ENCODE measurements around the gene TMEM255B. TPM values are rescaled to one million over a fixed set of nuclear protein-coding genes. Genes with fewer than 3 reads are reported as not detected.
"Not testable (repeated sequence)": the region's sequence is repeated elsewhere in the genome, so short reads cannot be mapped to it uniquely, and the experiment has no call there.

Gene TMEM255B
- polyA plus RNA-seq, 2 donors = 3.1 to 6.8 TPM

- WGBS, 2 donors = 85 to 90% methylated on average over 4 to 5 of the region's 5 CpGs
- Histone ChIP-seq H3K36me3 (ENCODE audit: control insufficient read depth in 2 of 2, insufficient read depth in 2 of 2, low read length in 1 of 2) (peaks cover 0 to 5% of the 10 kb centered on the region in 2 donors), H3K4me3 (ENCODE audit: low read depth in 1 of 2, low read length in 2 of 2) (no peak overlapping the region)
Observed at GRCh38 chr13:113784645-113785024, 25.6 kb downstream of the TMEM255B start.

GRCh38 chr13:113785051-113786010 is 26.3 kb downstream of the TMEM255B start:
- Histone ChIP-seq H3K27ac (ENCODE audit: low read depth in 2 of 2, low read length in 1 of 2) (no peak overlapping the region), H3K9me3 (ENCODE audit: control insufficient read depth in 2 of 2, insufficient read depth in 1 of 2, low read depth in 1 of 2, low read length in 1 of 2) (no peaks in the 10 kb centered on the region), H3K4me3 (ENCODE audit: low read depth in 1 of 2, low read length in 2 of 2) (no peak overlapping the region), H3K27me3 (ENCODE audit: control insufficient read depth in 1 of 2, insufficient read depth in 2 of 2, low read length in 2 of 2) (no peaks in the 10 kb centered on the region), H3K36me3 (ENCODE audit: control insufficient read depth in 2 of 2, insufficient read depth in 2 of 2, low read length in 1 of 2) (peaks cover 0 to 5% of the 10 kb centered on the region in 2 donors), H3K4me1 (ENCODE audit: control insufficient read depth in 2 of 2, insufficient read depth in 2 of 2, low read length in 1 of 2) (peaks cover 0 to 2% of the 10 kb centered on the region in 2 donors)
- 77 to 79% methylated on average over 19 of the region's 19 CpGs for WGBS, 2 donors

More at GRCh38 chr13:113784645-113785024, 25.6 kb downstream of the TMEM255B start:
- H3K27ac ChIP-seq (ENCODE audit: low read depth in 2 of 2, low read length in 1 of 2) = no peak overlapping the region
- H3K4me1 ChIP-seq (ENCODE audit: control insufficient read depth in 2 of 2, insufficient read depth in 2 of 2, low read length in 1 of 2) = peaks cover 0 to 2% of the 10 kb centered on the region in 2 donors
- H3K27me3 ChIP-seq (ENCODE audit: control insufficient read depth in 1 of 2, insufficient read depth in 2 of 2, low read length in 2 of 2) = no peaks in the 10 kb centered on the region
- no peaks in the 10 kb centered on the region for H3K9me3 ChIP-seq (ENCODE audit: control insufficient read depth in 2 of 2, insufficient read depth in 1 of 2, low read depth in 1 of 2, low read length in 1 of 2)

- H3K4me1 ChIP-seq (ENCODE audit: control insufficient read depth in 2 of 2, insufficient read depth in 2 of 2, low read length in 1 of 2) = peaks cover 0 to 2% of the 10 kb centered on the region in 2 donors
- H3K27me3 ChIP-seq (ENCODE audit: control insufficient read depth in 1 of 2, insufficient read depth in 2 of 2, low read length in 2 of 2) = no peaks in the 10 kb centered on the region
- 75 to 84% methylated on average over 17 of the region's 17 CpGs for WGBS, 2 donors
- no peaks in the 10 kb centered on the region for H3K9me3 ChIP-seq (ENCODE audit: control insufficient read depth in 2 of 2, insufficient read depth in 1 of 2, low read depth in 1 of 2, low read length in 1 of 2)
- H3K27ac ChIP-seq (ENCODE audit: low read depth in 2 of 2, low read length in 1 of 2) = no peak overlapping the region
- H3K36me3 ChIP-seq (ENCODE audit: control insufficient read depth in 2 of 2, insufficient read depth in 2 of 2, low read length in 1 of 2) = peaks cover 0 to 5% of the 10 kb centered on the region in 2 donors
- no peak overlapping the region for H3K4me3 ChIP-seq (ENCODE audit: low read depth in 1 of 2, low read length in 2 of 2)
Observed at GRCh38 chr13:113786262-113786841, 27.3 kb downstream of the TMEM255B start.

DNA sequence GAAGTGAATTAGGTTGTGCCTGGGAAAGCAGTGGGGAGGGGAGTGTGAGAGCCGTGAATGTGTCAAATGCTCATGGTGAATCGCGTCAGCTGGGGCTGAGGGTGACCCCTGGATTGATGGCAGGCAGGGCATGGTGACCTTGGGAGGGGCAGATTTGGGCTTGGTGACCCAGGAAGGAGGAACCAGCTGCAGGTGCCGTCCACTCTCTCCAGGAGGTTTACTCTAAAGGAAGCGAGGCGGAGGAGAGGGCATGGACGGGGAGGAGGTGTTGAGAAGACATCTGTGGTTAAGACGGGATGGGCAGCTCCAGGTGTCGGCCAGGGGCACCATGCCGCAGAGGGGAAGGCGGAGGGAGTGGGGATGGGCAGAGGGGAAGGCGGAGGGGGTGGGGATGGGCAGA is 28.7 kb downstream of the TMEM255B start:
- WGBS, 2 donors = 67 to 81% methylated on average over 11 to 12 of the region's 12 CpGs
- Histone ChIP-seq H3K4me1 (ENCODE audit: control insufficient read depth in 2 of 2, insufficient read depth in 2 of 2, low read length in 1 of 2) (peaks cover 0 to 2% of the 10 kb centered on the region in 2 donors), H3K4me3 (ENCODE audit: low read depth in 1 of 2, low read length in 2 of 2) (no peak overlapping the region), H3K9me3 (ENCODE audit: control insufficient read depth in 2 of 2, insufficient read depth in 1 of 2, low read depth in 1 of 2, low read length in 1 of 2) (no peaks in the 10 kb centered on the region), H3K27ac (ENCODE audit: low read depth in 2 of 2, low read length in 1 of 2) (no peak overlapping the region), H3K27me3 (ENCODE audit: control insufficient read depth in 1 of 2, insufficient read depth in 2 of 2, low read length in 2 of 2) (no peaks in the 10 kb centered on the region), H3K36me3 (ENCODE audit: control insufficient read depth in 2 of 2, insufficient read depth in 2 of 2, low read length in 1 of 2) (peaks cover 0 to 5% of the 10 kb centered on the region in 2 donors)

DNA sequence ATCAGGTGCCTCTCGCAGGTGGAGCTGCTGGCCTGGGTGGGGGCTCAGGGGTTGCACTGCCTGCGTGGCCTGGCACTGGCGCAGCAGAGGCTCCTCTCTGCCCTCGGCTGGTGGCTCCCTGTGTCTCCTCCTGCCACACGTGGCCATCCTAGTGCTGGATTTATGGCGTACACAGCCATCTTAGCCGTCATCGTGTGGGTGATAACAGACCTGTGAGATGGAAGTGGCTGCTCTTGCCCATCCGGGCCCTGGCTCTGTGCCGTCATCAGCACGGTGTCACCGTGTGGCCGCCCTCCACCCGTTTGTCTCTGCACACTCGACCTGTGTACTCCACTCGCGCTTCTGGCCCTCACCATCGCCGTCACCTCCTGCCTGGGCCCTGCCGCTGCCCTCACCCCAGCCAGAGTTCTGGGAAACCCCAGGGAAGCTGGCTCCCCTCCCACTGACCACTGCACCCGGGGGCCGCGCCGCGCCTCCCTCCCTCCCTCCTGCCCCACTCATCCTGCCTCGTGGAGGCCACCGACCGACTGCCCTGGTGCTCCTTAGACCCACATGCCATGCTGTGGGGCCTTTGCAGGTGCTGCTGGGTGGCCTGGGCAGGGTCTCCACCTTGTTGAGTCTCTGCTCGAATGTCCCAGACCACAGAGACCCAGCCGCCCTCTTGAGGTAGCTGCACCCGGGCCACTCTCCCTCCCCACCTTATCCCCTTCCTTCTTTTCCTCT is 29.5 kb downstream of the TMEM255B start:
- Histone ChIP-seq H3K9me3 (ENCODE audit: control insufficient read depth in 2 of 2, insufficient read depth in 1 of 2, low read depth in 1 of 2, low read length in 1 of 2) (no peaks in the 10 kb centered on the region), H3K27ac (ENCODE audit: low read depth in 2 of 2, low read length in 1 of 2) (no peak overlapping the region), H3K4me1 (ENCODE audit: control insufficient read depth in 2 of 2, insufficient read depth in 2 of 2, low read length in 1 of 2) (no peaks in the 10 kb centered on the region), H3K27me3 (ENCODE audit: control insufficient read depth in 1 of 2, insufficient read depth in 2 of 2, low read length in 2 of 2) (no peaks in the 10 kb centered on the region), H3K36me3 (ENCODE audit: control insufficient read depth in 2 of 2, insufficient read depth in 2 of 2, low read length in 1 of 2) (peaks cover 0 to 5% of the 10 kb centered on the region in 2 donors), H3K4me3 (ENCODE audit: low read depth in 1 of 2, low read length in 2 of 2) (no peak overlapping the region)
- 85 to 88% methylated on average over 30 to 31 of the region's 31 CpGs for WGBS, 2 donors

- no peak overlapping the region for H3K4me3 ChIP-seq (ENCODE audit: low read depth in 1 of 2, low read length in 2 of 2)
- no peaks in the 10 kb centered on the region for H3K4me1 ChIP-seq (ENCODE audit: control insufficient read depth in 2 of 2, insufficient read depth in 2 of 2, low read length in 1 of 2)
- H3K27ac ChIP-seq (ENCODE audit: low read depth in 2 of 2, low read length in 1 of 2) = no peak overlapping the region
- no peaks in the 10 kb centered on the region for H3K9me3 ChIP-seq (ENCODE audit: control insufficient read depth in 2 of 2, insufficient read depth in 1 of 2, low read depth in 1 of 2, low read length in 1 of 2)
- H3K27me3 ChIP-seq (ENCODE audit: control insufficient read depth in 1 of 2, insufficient read depth in 2 of 2, low read length in 2 of 2) = no peaks in the 10 kb centered on the region
- WGBS, 2 donors = 72 to 75% methylated on average over 6 of the region's 6 CpGs
- H3K36me3 ChIP-seq (ENCODE audit: control insufficient read depth in 2 of 2, insufficient read depth in 2 of 2, low read length in 1 of 2) = peaks cover 0 to 8% of the 10 kb centered on the region in 2 donors
Observed at GRCh38 chr13:113789167-113789566, 30.1 kb downstream of the TMEM255B start.

DNA sequence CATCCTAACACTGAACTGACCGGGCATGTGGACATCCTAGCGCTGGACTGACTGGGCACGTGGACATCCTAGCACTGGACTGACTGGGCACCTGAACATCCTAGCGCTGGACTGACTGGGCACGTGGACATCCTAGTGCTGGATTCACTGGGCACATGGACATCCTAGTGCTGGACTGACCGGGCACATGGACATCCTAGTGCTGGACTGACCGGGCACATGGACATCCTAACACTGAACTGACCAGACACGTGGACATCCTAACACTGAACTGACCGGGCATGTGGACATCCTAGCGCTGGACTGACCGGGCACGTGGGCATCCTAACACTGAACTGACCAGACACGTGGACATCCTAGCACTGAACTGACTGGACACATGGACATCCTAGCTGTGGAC is 30.9 kb downstream of the TMEM255B start:
- H3K4me3 ChIP-seq (ENCODE audit: low read depth in 1 of 2, low read length in 2 of 2); H3K9me3 ChIP-seq (ENCODE audit: control insufficient read depth in 2 of 2, insufficient read depth in 1 of 2, low read depth in 1 of 2, low read length in 1 of 2); H3K36me3 ChIP-seq (ENCODE audit: control insufficient read depth in 2 of 2, insufficient read depth in 2 of 2, low read length in 1 of 2); H3K27me3 ChIP-seq (ENCODE audit: control insufficient read depth in 1 of 2, insufficient read depth in 2 of 2, low read length in 2 of 2); H3K27ac ChIP-seq (ENCODE audit: low read depth in 2 of 2, low read length in 1 of 2); H3K4me1 ChIP-seq (ENCODE audit: control insufficient read depth in 2 of 2, insufficient read depth in 2 of 2, low read length in 1 of 2): not testable (repeated sequence)
- WGBS, 2 donors = 83 to 92% methylated on average over 10 to 13 of the region's 13 CpGs

DNA sequence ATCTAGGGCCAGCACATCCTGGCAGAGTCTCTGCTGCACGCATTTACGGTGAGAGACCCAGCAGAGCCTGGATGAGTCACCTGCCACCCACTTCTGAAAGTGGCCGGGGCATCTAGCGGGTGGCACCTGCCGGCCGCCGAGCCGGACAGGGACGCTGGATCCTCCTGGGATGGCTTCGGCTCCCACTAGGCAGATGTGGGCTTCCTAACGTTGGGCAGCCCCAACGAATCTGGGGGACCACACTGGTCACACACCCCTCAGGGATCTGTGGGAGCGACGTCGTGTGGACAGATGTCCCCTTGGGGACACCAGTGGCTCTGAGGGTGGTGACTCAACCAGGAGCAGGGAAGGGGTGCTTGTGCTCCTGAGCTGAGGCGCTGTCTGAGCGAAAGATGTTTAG is 32.2 kb downstream of the TMEM255B start:
- Histone ChIP-seq H3K27me3 (ENCODE audit: control insufficient read depth in 1 of 2, insufficient read depth in 2 of 2, low read length in 2 of 2) (no peaks in the 10 kb centered on the region), H3K4me1 (ENCODE audit: control insufficient read depth in 2 of 2, insufficient read depth in 2 of 2, low read length in 1 of 2) (no peaks in the 10 kb centered on the region), H3K27ac (ENCODE audit: low read depth in 2 of 2, low read length in 1 of 2) (no peak overlapping the region), H3K9me3 (ENCODE audit: control insufficient read depth in 2 of 2, insufficient read depth in 1 of 2, low read depth in 1 of 2, low read length in 1 of 2) (no peaks in the 10 kb centered on the region), H3K4me3 (ENCODE audit: low read depth in 1 of 2, low read length in 2 of 2) (no peak overlapping the region), H3K36me3 (ENCODE audit: control insufficient read depth in 2 of 2, insufficient read depth in 2 of 2, low read length in 1 of 2) (peaks cover 0 to 5% of the 10 kb centered on the region in 2 donors)
- WGBS, 2 donors = 79 to 84% methylated on average over 17 of the region's 17 CpGs

DNA sequence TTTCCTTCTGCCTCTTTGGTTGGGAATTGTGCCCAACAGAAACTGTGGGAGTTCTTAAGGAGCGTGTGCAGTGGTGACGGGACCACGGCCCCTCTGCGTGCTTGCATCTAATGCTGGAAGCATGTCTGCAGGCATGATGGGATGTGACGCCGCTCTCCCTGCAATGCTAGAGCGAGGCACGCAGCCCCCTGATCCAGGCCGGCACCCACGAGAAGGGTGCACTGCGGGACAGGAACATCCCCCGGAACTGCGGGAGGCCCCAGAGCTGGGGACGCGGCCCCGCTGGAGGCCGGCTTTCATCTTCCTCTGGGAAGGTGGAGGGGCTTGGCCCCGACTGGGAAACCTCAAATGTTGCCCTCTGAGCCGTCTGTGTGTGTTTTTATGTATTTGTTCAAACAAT is 32.7 kb downstream of the TMEM255B start:
- 81 to 85% methylated on average over 19 of the region's 19 CpGs for WGBS, 2 donors
- H3K27ac ChIP-seq (ENCODE audit: low read depth in 2 of 2, low read length in 1 of 2) = no peak overlapping the region
- H3K4me1 ChIP-seq (ENCODE audit: control insufficient read depth in 2 of 2, insufficient read depth in 2 of 2, low read length in 1 of 2) = no peaks in the 10 kb centered on the region
- peaks cover 0 to 4% of the 10 kb centered on the region in 2 donors for H3K36me3 ChIP-seq (ENCODE audit: control insufficient read depth in 2 of 2, insufficient read depth in 2 of 2, low read length in 1 of 2)
- no peaks in the 10 kb centered on the region for H3K9me3 ChIP-seq (ENCODE audit: control insufficient read depth in 2 of 2, insufficient read depth in 1 of 2, low read depth in 1 of 2, low read length in 1 of 2)
- H3K27me3 ChIP-seq (ENCODE audit: control insufficient read depth in 1 of 2, insufficient read depth in 2 of 2, low read length in 2 of 2) = no peaks in the 10 kb centered on the region
- H3K4me3 ChIP-seq (ENCODE audit: low read depth in 1 of 2, low read length in 2 of 2) = no peak overlapping the region

All from esophagus (tissue), 2 donors.